Measurements from ENCODE around the gene SIGLEC7.

DNA sequence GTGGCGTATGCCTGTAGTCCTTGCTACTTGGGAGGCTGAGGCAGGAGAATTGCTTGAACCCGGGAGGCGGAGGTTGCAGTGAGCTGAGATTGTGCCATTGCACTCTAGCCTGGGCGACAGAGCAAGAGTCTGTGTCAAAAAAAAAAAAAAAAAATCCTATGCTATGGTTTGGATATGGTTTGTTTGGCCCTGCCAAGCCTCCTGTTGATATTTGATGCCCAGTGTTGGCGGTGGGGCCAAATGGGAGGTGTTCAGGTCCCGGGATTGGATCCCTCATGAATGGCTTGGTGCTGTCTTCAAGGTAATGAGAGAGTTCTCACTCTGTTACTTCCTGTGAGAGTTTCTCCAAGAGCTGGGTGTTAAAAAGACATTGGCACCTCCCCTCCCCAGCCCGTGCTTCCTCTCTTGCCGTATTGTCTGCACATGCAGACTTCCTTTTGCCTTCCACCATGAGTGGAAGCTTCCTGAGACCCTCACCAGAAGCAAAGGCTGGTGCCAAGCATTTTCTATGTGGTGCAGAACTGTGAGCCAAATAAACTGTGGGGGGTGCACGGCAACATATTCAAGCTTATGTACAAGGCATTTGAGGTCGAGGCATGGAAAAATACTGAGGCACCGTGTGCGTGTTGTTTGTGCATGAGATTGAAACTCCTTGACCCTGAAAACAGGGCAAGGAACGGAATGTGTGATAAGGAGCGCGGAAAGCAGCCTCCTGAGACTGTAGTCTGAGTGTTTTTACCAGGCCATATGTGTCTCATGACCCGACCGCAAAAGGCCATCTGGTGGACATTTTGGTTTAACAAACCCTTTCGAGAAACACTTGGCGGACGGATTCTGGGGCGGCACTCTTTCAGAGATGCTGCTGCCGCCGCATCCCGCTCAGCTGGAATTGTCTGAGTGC lies 10.1 kb upstream of the SIGLEC7 start:
- TF ChIP-seq, protein P1, sequence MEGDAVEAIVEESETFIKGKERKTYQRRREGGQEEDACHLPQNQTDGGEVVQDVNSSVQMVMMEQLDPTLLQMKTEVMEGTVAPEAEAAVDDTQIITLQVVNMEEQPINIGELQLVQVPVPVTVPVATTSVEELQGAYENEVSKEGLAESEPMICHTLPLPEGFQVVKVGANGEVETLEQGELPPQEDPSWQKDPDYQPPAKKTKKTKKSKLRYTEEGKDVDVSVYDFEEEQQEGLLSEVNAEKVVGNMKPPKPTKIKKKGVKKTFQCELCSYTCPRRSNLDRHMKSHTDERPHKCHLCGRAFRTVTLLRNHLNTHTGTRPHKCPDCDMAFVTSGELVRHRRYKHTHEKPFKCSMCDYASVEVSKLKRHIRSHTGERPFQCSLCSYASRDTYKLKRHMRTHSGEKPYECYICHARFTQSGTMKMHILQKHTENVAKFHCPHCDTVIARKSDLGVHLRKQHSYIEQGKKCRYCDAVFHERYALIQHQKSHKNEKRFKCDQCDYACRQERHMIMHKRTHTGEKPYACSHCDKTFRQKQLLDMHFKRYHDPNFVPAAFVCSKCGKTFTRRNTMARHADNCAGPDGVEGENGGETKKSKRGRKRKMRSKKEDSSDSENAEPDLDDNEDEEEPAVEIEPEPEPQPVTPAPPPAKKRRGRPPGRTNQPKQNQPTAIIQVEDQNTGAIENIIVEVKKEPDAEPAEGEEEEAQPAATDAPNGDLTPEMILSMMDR (IDR thresholded peaks at IDR 0.05; ENCODE audit: low read length) = no peak
- no peak for TF ChIP-seq EZH2 (IDR thresholded peaks at IDR 0.05; ENCODE audit: borderline replicate concordance, low read length)

Data from OCI-LY1 (cell line).